ENCODE measurements around the gene SPATA32.

SPATA32 gene

GRCh38 chr17:45244725-45245656 is 16.9 kb downstream of the SPATA32 start:
- H3K4me3 ChIP-seq (ENCODE audit: low read depth, low read length) = no peak overlapping the region
- TF ChIP-seq CTCF (IDR thresholded peaks at IDR 0.05; ENCODE audit: low read depth, low read length) = no peak

DNA sequence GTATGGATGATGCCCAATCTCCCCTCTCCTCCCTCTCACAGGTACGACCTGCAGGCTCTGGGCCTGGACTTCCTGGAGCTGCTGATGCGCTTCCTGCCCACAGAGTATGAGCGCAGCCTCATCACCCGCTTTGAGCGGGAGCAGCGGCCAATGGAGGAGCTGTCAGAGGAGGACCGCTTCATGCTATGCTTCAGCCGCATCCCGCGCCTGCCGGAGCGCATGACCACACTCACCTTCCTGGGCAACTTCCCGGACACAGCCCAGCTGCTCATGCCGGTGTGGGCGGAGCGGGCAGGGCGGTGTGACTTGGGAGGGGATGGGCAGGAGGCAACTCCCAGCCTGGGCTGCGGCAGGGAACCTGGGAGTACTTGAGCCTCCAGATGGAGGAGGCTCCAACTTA is 18.1 kb downstream of the SPATA32 start:
- no peak overlapping the region for H3K4me3 ChIP-seq (ENCODE audit: low read depth, low read length)
- TF ChIP-seq CTCF (IDR thresholded peaks at IDR 0.05; ENCODE audit: low read depth, low read length) = no peak

DNA sequence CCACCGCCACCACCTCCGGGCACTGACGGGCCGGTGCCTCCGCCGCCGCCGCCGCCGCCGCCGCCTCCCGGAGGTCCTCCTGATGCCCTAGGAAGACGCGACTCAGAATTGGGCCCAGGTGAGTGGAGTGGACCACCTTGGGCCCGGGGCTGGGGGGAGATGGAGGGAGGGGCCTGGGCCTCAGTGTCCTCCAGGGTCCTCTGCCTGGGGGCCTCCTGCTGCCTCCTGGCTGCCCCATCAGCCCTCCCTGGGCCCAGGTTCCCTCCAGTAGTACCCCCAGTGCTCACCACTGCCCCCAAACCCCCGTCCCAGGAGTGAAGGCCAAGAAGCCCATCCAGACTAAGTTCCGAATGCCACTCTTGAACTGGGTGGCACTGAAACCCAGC is 19.9 kb downstream of the SPATA32 start:
- no peak overlapping the region for H3K4me3 ChIP-seq (ENCODE audit: low read depth, low read length)
- TF ChIP-seq CTCF (IDR thresholded peaks at IDR 0.05; ENCODE audit: low read depth, low read length) = no peak

GRCh38 chr17:45241328-45242028 is 20.4 kb downstream of the SPATA32 start:
- TF ChIP-seq CTCF (IDR thresholded peaks at IDR 0.05; ENCODE audit: low read depth, low read length) = no peak
- H3K4me3 ChIP-seq (ENCODE audit: low read depth, low read length) = no peak overlapping the region

GRCh38 chr17:45240905-45241327 is 21.0 kb downstream of the SPATA32 start:
- no peak overlapping the region for H3K4me3 ChIP-seq (ENCODE audit: low read depth, low read length)
- TF ChIP-seq CTCF (IDR thresholded peaks at IDR 0.05; ENCODE audit: low read depth, low read length) = no peak

GRCh38 chr17:45238155-45238774 is 23.6 kb downstream of the SPATA32 start:
- no peak for TF ChIP-seq CTCF (IDR thresholded peaks at IDR 0.05; ENCODE audit: low read depth, low read length)
- no peak overlapping the region for H3K4me3 ChIP-seq (ENCODE audit: low read depth, low read length)
